C4-2B (cell line): ENCODE results near the gene TSPAN3.

Experiments
- H3K27ac ChIP-seq: fragments of 450-650 bp; 2 replicates; pipeline ENCODE4 v1.5.1; 2017
- CTCF ChIP-seq: fragments of 450-650 bp; conservative IDR thresholded peaks from 2 replicates; pipeline ENCODE4 v1.5.1; 2017; ENCODE audit warnings: mild to moderate bottlenecking
- ZFX ChIP-seq: fragments of 450-650 bp; IDR thresholded peaks from 2 replicates; pipeline ENCODE4 v1.6.1; 2017

The TSPAN3 gene

GRCh38 chr15:77033417-77033728, 37.5 kb downstream of the TSPAN3 start:
- no peak overlapping the region for H3K27ac ChIP-seq
- TF ChIP-seq CTCF = no peak
- TF ChIP-seq ZFX = no peak

- no peak overlapping the region for H3K27ac ChIP-seq
- no peak for TF ChIP-seq CTCF
- no peak for TF ChIP-seq ZFX
Measured at GRCh38 chr15:77032647-77033416, 38.1 kb downstream of the TSPAN3 start.

- H3K27ac ChIP-seq = no peak overlapping the region
- TF ChIP-seq CTCF = no peak
- no peak for TF ChIP-seq ZFX
Measured at GRCh38 chr15:77032052-77032646, 38.8 kb downstream of the TSPAN3 start.

GRCh38 chr15:77031376-77032050, 39.4 kb downstream of the TSPAN3 start:
- no peak overlapping the region for H3K27ac ChIP-seq
- TF ChIP-seq CTCF = no peak
- no peak for TF ChIP-seq ZFX

GRCh38 chr15:77030928-77031375, 40.0 kb downstream of the TSPAN3 start:
- TF ChIP-seq CTCF (no peak), ZFX (no peak)
- no peak overlapping the region for H3K27ac ChIP-seq

- no peak overlapping the region for H3K27ac ChIP-seq
Measured at GRCh38 chr15:77030048-77030927, 40.6 kb downstream of the TSPAN3 start.

More at GRCh38 chr15:77030048-77030927, 40.6 kb downstream of the TSPAN3 start:
- TF ChIP-seq ZFX (no peak), CTCF (no peak)
